ENCODE measurements around the gene RASAL2.

GRCh38 chr1:178143730-178144690 lies 50.1 kb downstream of the RASAL2 start:
- TF ChIP-seq POLR2A (IDR thresholded peaks at IDR 0.05): no peak
- TF ChIP-seq, protein P1, sequence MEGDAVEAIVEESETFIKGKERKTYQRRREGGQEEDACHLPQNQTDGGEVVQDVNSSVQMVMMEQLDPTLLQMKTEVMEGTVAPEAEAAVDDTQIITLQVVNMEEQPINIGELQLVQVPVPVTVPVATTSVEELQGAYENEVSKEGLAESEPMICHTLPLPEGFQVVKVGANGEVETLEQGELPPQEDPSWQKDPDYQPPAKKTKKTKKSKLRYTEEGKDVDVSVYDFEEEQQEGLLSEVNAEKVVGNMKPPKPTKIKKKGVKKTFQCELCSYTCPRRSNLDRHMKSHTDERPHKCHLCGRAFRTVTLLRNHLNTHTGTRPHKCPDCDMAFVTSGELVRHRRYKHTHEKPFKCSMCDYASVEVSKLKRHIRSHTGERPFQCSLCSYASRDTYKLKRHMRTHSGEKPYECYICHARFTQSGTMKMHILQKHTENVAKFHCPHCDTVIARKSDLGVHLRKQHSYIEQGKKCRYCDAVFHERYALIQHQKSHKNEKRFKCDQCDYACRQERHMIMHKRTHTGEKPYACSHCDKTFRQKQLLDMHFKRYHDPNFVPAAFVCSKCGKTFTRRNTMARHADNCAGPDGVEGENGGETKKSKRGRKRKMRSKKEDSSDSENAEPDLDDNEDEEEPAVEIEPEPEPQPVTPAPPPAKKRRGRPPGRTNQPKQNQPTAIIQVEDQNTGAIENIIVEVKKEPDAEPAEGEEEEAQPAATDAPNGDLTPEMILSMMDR (IDR thresholded peaks at IDR 0.05): no peak
